Muscle layer of colon (tissue), 2 donors: ENCODE data around the gene COL27A1.

ENCODE experiments used
- H3K27ac ChIP-seq: one replicate; pipeline ENCODE4 v1.7.0; 2013; ENCODE audit warnings: low read depth, mild to moderate bottlenecking, low read length, moderate library complexity
- H3K27me3 ChIP-seq, 2 donors: one replicate each; pipeline ENCODE4 v1.7.0; 2013; ENCODE audit warnings: low read length in 2 of 2, mild to moderate bottlenecking in 2 of 2; ENCODE audit not compliant: insufficient read depth in 2 of 2, control insufficient read depth in 1 of 2
- H3K36me3 ChIP-seq: one replicate; pipeline ENCODE4 v1.7.0; 2013; ENCODE audit warnings: mild to moderate bottlenecking, low read length; ENCODE audit not compliant: insufficient read depth
- H3K4me1 ChIP-seq: one replicate; pipeline ENCODE4 v1.7.0; 2013; ENCODE audit warnings: mild to moderate bottlenecking, low read length; ENCODE audit not compliant: insufficient read depth
- H3K4me3 ChIP-seq, 2 donors: one replicate each; pipeline ENCODE4 v1.7.0; 2013; ENCODE audit warnings: low read length in 2 of 2, low read depth in 1 of 2, mild to moderate bottlenecking in 1 of 2, moderate library complexity in 1 of 2
- H3K9ac ChIP-seq: one replicate; pipeline ENCODE4 v1.7.0; 2013; ENCODE audit warnings: low read length
- H3K9me3 ChIP-seq: one replicate; pipeline ENCODE4 v1.7.0; 2013; ENCODE audit warnings: mild to moderate bottlenecking, low read length
- donor health status: abdominal sarcoma.
- donor health status: Adenocarcinoma of cecum.

Gene COL27A1

GRCh38 chr9:114140401-114140800 is 14.9 kb upstream of the COL27A1 start:
- H3K4me1 ChIP-seq: peaks cover 27% of the 10 kb centered on the region
- H3K27me3 ChIP-seq: no peaks in the 10 kb centered on the region
- no peak overlapping the region for H3K27ac ChIP-seq
- no peak overlapping the region for H3K9ac ChIP-seq
- H3K36me3 ChIP-seq: no peaks in the 10 kb centered on the region
- no peak overlapping the region for H3K4me3 ChIP-seq
- H3K9me3 ChIP-seq: no peaks in the 10 kb centered on the region

- H3K27ac ChIP-seq: no peak overlapping the region
These were observed 14.5 kb upstream of the COL27A1 start for GRCh38 chr9:114140850-114141249.

GRCh38 chr9:114141553-114142402 is 13.6 kb upstream of the COL27A1 start:
- Histone ChIP-seq H3K36me3 (no peaks in the 10 kb centered on the region), H3K4me1 (peaks cover 27% of the 10 kb centered on the region), H3K27ac (no peak overlapping the region), H3K27me3 (no peaks in the 10 kb centered on the region), H3K9ac (no peak overlapping the region), H3K9me3 (no peaks in the 10 kb centered on the region), H3K4me3 (no peak overlapping the region)

More at GRCh38 chr9:114140850-114141249, 14.5 kb upstream of the COL27A1 start:
- Histone ChIP-seq H3K9me3 (no peaks in the 10 kb centered on the region), H3K27me3 (no peaks in the 10 kb centered on the region), H3K9ac (no peak overlapping the region), H3K4me3 (no peak overlapping the region), H3K36me3 (no peaks in the 10 kb centered on the region), H3K4me1 (peaks cover 27% of the 10 kb centered on the region)

GRCh38 chr9:114143234-114143633 is 12.1 kb upstream of the COL27A1 start:
- H3K36me3 ChIP-seq: no peaks in the 10 kb centered on the region
- H3K9me3 ChIP-seq: no peaks in the 10 kb centered on the region
- no peak overlapping the region for H3K27ac ChIP-seq
- no peaks in the 10 kb centered on the region for H3K27me3 ChIP-seq
- H3K9ac ChIP-seq: no peak overlapping the region
- no peak overlapping the region for H3K4me3 ChIP-seq
- peaks cover 27% of the 10 kb centered on the region for H3K4me1 ChIP-seq

- Histone ChIP-seq H3K27me3 (no peaks in the 10 kb centered on the region), H3K36me3 (no peaks in the 10 kb centered on the region), H3K4me1 (peaks cover 7% of the 10 kb centered on the region), H3K9ac (no peak overlapping the region), H3K27ac (no peak overlapping the region), H3K4me3 (no peak overlapping the region), H3K9me3 (no peaks in the 10 kb centered on the region)
These were observed 8.6 kb upstream of the COL27A1 start for GRCh38 chr9:114146735-114147134.

GRCh38 chr9:114149181-114149580 is 6.2 kb upstream of the COL27A1 start:
- no peak overlapping the region for H3K4me3 ChIP-seq
- H3K9me3 ChIP-seq: no peaks in the 10 kb centered on the region
- no peak overlapping the region for H3K9ac ChIP-seq
- no peak overlapping the region for H3K27ac ChIP-seq
- no peaks in the 10 kb centered on the region for H3K36me3 ChIP-seq
- peaks cover 7% of the 10 kb centered on the region for H3K4me1 ChIP-seq
- peaks cover 9 to 10% of the 10 kb centered on the region in 2 donors for H3K27me3 ChIP-seq

GRCh38 chr9:114149765-114150340 is 5.5 kb upstream of the COL27A1 start:
- H3K9me3 ChIP-seq: no peaks in the 10 kb centered on the region
- H3K27ac ChIP-seq: no peak overlapping the region
- H3K9ac ChIP-seq: no peak overlapping the region

GRCh38 chr9:114150608-114151007 is 4.7 kb upstream of the COL27A1 start:
- H3K9ac ChIP-seq: no peak overlapping the region
- H3K27me3 ChIP-seq: peaks cover 10 to 16% of the 10 kb centered on the region in 2 donors
- no peak overlapping the region for H3K4me3 ChIP-seq
- no peak overlapping the region for H3K27ac ChIP-seq
- H3K9me3 ChIP-seq: no peaks in the 10 kb centered on the region
- no peaks in the 10 kb centered on the region for H3K36me3 ChIP-seq
- peaks cover 16% of the 10 kb centered on the region for H3K4me1 ChIP-seq

More at GRCh38 chr9:114149765-114150340, 5.5 kb upstream of the COL27A1 start:
- H3K4me3 ChIP-seq: no peak overlapping the region
- H3K27me3 ChIP-seq: peaks cover 10 to 15% of the 10 kb centered on the region in 2 donors
- peaks cover 13% of the 10 kb centered on the region for H3K4me1 ChIP-seq
- H3K36me3 ChIP-seq: no peaks in the 10 kb centered on the region

GRCh38 chr9:114151426-114151956 is 3.8 kb upstream of the COL27A1 start:
- H3K9me3 ChIP-seq: no peaks in the 10 kb centered on the region
- H3K4me3 ChIP-seq: no peak overlapping the region
- peaks cover 10 to 16% of the 10 kb centered on the region in 2 donors for H3K27me3 ChIP-seq
- no peak overlapping the region for H3K27ac ChIP-seq
- H3K36me3 ChIP-seq: no peaks in the 10 kb centered on the region
- H3K4me1 ChIP-seq: peaks cover 16% of the 10 kb centered on the region
- H3K9ac ChIP-seq: no peak overlapping the region

GRCh38 chr9:114153761-114154599 is 1.4 kb upstream of the COL27A1 start:
- Histone ChIP-seq H3K36me3 (no peaks in the 10 kb centered on the region), H3K9me3 (no peaks in the 10 kb centered on the region), H3K4me3 (peak overlapping the region; percentile 35 to 50), H3K27ac (no peak overlapping the region), H3K27me3 (peaks cover 10 to 16% of the 10 kb centered on the region in 2 donors), H3K9ac (no peak overlapping the region), H3K4me1 (peaks cover 38% of the 10 kb centered on the region)

- Histone ChIP-seq H3K36me3 (no peaks in the 10 kb centered on the region), H3K9me3 (no peaks in the 10 kb centered on the region), H3K9ac (no peak overlapping the region)
These were observed 686 bp upstream of the COL27A1 start for GRCh38 chr9:114154600-114155102.

More at GRCh38 chr9:114154600-114155102, 686 bp upstream of the COL27A1 start:
- Histone ChIP-seq H3K27ac (no peak overlapping the region), H3K4me3 (peak overlapping the region; percentile 35 to 50), H3K27me3 (peaks cover 10 to 16% of the 10 kb centered on the region in 2 donors), H3K4me1 (peaks cover 45% of the 10 kb centered on the region)
